K562 (cell line): ENCODE measurements around the gene BTD. TPM values are rescaled to one million over a fixed set of nuclear protein-coding genes. Genes with fewer than 3 reads are reported as not detected.

Experiments used
- REST ChIP-seq, 2 experiments: fragments of 450-650 bp; formaldehyde crosslinking in 1 of 2; IDR thresholded peaks; 2 replicates each; pipeline versions ENCODE4 v1.4.0 to v1.6.1; 2014 to 2020; ENCODE audit warnings: mild to moderate bottlenecking in 2 of 2, borderline replicate concordance in 1 of 2, low read depth in 1 of 2
- SP1 ChIP-seq: sonication (generic); formaldehyde crosslinking; IDR thresholded peaks from 2 replicates; pipeline ENCODE4 v1.8.1; 2022; ENCODE audit warnings: mild to moderate bottlenecking, missing genetic modification reagents
- SRSF9 ChIP-seq: fragments of 200-400 bp; formaldehyde crosslinking; IDR thresholded peaks from 2 replicates; pipeline ENCODE4 v1.6.1; 2017; ENCODE audit warnings: low read depth, low read length, borderline replicate concordance
- TBP ChIP-seq: optimal IDR thresholded peaks from 2 replicates; pipeline ENCODE3; 2011; ENCODE audit warnings: low read depth, low read length, improper control_type of control experiment
- polyA plus RNA-seq, 8 experiments: library from polyadenylated mRNA; depleted of rRNA in 4 of 8; stranded (reverse) in 5 of 8; unstranded in 3 of 8; fragments of >200 nt; fragmentation: Nextera tagmentation in 2 of 8; fragmentation: Illumina TruSeq in 1 of 8; extraction: Ambion mirVana in 2 of 8; extraction: Trizol in 1 of 8; gene quantifications; 2 replicates each; pipeline versions ENCODE4 v1.2.1 to v1.2.3, GENCODE V29; 2011 to 2014; ENCODE audit warnings: inconsistent platforms in 1 of 8, missing spikeins in 1 of 8
- total RNA-seq, 7 experiments: library from RNA; depleted of rRNA in 6 of 7; stranded (reverse); fragments of >200 nt in 6 of 7; fragmentation: Illumina TruSeq in 2 of 7; extraction: Trizol in 2 of 7; gene quantifications; 2 replicates each; pipeline versions ENCODE4 v1.2.1 to v1.2.3, GENCODE V29; 2011 to 2021; ENCODE audit warnings: low replicate concordance in 1 of 7
- TF ChIP-seq, protein P1 (sequence below): fragments of 250-450 bp; sonication (Bioruptor Pico); IDR thresholded peaks from 2 replicates; pipeline ENCODE4 v1.5.0; 2021; ENCODE audit warnings: mild to moderate bottlenecking, borderline replicate concordance
- TF ChIP-seq, protein P2 (sequence below): fragments of 250-450 bp; sonication (Bioruptor Pico); IDR thresholded peaks from 2 replicates; pipeline ENCODE4 v1.9.0; 2021; ENCODE audit warnings: mild to moderate bottlenecking, inconsistent platforms

BTD gene
- total and polyA plus RNA-seq, 9 of the 15 experiments (the other 6 are each of a cell fraction or from before 2014, with no cell fraction given): 6.6 to 26.2 (median 10.6) TPM

DNA sequence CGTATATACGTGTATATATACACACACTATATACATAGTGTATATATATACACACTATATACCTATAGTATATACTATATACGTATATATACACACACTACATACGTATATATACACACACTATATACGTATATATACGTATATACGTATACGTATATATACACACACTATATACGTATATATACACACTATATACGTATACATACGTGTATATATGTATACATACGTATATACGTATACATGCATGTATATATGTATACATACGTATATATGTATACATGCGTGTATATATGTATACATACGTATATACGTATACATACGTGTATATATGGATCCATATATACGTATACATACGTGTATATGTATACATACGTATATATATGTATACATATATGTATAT lies 9.6 kb upstream of the BTD start (continued):
- TF ChIP-seq REST (IDR thresholded peaks at IDR 0.05; ENCODE audit: borderline replicate concordance) (no peak), REST (CRISPR knock-in tag; IDR thresholded peaks at IDR 0.05; ENCODE audit: low read depth) (no peak), TBP (no peak), SP1 (CRISPR knock-in tag) (no peak), SRSF9 (no peak)
- TF ChIP-seq, protein P1, sequence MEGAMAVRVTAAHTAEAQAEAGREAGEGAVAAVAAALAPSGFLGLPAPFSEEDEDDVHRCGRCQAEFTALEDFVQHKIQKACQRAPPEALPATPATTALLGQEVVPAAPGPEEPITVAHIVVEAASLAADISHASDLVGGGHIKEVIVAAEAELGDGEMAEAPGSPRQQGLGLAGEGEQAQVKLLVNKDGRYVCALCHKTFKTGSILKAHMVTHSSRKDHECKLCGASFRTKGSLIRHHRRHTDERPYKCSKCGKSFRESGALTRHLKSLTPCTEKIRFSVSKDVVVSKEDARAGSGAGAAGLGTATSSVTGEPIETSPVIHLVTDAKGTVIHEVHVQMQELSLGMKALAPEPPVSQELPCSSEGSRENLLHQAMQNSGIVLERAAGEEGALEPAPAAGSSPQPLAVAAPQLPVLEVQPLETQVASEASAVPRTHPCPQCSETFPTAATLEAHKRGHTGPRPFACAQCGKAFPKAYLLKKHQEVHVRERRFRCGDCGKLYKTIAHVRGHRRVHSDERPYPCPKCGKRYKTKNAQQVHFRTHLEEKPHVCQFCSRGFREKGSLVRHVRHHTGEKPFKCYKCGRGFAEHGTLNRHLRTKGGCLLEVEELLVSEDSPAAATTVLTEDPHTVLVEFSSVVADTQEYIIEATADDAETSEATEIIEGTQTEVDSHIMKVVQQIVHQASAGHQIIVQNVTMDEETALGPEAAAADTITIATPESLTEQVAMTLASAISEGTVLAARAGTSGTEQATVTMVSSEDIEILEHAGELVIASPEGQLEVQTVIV (CRISPR knock-in tag): peak; percentile 85
- TF ChIP-seq, protein P2, sequence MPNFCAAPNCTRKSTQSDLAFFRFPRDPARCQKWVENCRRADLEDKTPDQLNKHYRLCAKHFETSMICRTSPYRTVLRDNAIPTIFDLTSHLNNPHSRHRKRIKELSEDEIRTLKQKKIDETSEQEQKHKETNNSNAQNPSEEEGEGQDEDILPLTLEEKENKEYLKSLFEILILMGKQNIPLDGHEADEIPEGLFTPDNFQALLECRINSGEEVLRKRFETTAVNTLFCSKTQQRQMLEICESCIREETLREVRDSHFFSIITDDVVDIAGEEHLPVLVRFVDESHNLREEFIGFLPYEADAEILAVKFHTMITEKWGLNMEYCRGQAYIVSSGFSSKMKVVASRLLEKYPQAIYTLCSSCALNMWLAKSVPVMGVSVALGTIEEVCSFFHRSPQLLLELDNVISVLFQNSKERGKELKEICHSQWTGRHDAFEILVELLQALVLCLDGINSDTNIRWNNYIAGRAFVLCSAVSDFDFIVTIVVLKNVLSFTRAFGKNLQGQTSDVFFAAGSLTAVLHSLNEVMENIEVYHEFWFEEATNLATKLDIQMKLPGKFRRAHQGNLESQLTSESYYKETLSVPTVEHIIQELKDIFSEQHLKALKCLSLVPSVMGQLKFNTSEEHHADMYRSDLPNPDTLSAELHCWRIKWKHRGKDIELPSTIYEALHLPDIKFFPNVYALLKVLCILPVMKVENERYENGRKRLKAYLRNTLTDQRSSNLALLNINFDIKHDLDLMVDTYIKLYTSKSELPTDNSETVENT: peak; percentile 97
